AG20443 (cell line): ENCODE results near the gene CHPF2.
A peak's percentile ranks its signal among the peaks of the same experiment; 100 is the strongest.

Experiments
- DNase-seq: peaks from one replicate; pipeline ENCODE4 v3.0.0; 2012; ENCODE audit warnings: low spot score, mixed read lengths

Gene CHPF2

DNA sequence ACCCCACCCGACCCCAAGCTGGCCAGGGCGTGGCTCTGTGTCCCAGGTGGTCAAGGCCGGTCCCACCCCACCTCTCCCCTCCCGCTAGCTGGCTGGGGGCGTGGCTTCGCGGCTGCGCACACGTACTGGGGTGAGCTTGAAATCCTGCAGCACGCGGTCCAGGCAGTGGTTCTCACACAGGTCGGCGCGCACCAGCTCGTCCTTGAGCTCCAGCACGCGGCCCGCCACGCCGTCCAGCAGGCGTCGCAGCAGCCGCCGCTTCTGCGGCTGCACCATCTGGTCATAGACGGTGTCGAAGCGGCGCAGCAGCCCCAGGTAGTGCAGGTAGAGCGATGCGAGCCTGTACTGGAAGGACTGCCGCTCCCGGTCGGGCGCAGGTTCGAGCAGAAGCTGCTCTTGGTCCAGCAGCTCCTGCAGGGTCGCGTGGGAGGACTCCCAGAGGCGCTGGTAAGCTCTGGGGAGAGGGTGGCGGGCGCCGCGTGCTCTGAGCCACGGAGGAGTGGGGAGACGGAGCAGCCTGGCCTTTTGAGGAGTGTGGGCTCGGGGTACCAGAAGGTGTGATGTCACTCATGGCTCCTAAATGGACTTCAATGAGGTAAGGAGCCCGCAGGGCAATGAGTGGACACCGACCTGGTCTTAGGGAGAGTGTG, 27.8 kb upstream of the CHPF2 start:
- DNase-seq, result no peak

DNA sequence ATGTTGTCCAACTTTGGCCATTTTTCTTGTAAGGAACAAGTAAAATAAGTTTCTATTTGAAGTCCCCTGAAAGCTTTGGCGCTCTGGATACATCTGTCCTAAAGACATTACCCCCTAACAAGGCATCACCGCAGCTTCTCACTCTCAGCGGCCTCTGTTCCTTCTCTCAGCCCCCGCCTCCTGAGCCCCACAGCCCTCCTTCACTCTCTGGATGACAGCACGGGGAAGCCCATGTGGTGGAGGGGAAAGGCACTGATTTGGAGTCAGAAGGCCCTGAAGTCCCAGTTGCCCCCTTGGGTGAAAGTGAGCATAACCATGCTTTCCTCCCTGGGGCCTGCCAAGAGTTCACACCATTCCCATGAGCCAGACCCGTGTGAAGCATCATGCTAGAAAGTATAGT, 26.6 kb upstream of the CHPF2 start:
- DNase-seq, result no peak

DNA sequence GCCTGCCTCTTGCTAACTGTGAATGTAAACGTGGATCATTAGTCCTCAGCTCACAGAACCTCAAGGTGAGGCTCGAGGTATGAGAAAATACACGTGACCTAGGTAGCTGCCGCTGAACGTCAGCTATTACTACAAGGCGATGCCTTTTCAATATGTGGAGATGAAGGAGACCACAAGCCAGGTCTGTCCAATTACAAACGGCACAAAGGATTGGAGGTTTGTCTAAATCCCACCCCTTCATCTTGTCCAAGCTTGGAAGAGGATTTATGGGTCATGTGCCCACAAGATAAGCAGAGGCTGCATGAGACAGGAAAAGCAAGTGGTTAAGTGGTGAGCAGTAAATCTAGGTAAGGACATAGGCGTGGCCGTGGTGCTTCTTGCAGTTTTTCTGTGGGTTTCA, 25.4 kb upstream of the CHPF2 start:
- no peak for DNase-seq

DNA sequence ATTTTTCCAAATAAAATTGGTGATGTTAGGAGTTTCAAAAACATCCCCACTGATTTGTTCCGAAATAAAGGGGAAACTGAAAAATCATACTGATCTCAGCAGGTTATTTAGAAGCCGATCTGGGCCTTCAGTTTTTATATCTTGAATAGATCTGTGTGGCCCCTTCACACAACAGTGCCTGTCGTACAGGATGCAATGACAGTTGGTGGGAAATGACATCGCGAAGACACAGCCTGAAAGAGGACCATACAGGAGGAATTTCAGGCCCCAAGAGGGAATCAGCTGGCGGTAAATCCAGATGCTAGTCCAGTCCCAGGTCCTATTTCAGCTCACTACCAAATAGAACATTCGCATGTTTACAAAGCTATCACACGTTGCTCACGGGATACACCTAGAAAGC, 25.0 kb upstream of the CHPF2 start:
- DNase-seq, result no peak

DNA sequence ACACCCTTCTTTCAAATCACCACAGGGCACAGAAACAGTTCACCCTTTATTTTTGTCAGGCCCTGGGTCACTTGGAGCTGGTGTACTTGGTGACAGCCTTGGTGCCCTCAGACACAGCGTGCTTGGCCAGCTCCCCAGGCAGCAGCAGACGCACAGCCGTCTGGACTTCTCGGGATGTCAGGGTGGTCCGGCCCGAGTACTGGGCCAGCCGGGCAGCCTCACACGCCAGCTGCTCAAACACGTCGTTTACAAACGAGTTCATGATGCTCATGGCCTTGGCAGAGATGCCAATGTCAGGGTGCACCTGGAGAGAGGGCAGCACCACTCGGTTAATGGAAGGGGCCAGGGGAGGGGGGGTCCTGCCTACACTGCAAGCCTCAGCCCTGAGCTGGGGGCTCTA, 24.5 kb upstream of the CHPF2 start:
- no peak for DNase-seq

DNA sequence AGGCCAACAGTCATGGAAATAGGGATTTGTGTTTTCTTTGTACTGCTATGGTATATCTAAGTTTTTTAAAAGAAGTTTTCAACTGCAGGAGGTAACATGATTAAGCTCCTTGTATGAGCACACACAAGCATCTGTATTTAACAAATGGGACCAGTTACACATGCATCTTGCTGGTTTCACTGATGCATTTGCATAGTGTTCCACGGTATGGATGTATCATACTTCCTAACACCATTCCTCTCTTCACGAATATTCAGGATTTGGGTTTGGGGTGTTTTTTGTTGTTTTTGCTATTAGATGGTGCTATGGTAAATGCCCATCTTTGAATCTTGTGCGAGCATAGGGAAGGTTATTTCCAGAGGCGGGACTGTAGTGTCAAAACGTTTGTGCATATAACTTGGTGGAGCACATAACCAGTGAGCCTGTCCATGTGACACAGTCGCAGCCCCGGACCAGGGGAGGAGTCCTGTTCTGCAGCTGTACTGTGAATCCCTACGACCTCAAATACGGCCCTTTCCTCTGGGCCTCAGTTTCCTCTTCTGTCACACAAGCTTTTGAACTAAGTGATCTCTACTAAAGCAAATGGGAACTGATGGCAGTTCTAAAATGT, 23.9 kb upstream of the CHPF2 start:
- DNase-seq, result no peak

DNA sequence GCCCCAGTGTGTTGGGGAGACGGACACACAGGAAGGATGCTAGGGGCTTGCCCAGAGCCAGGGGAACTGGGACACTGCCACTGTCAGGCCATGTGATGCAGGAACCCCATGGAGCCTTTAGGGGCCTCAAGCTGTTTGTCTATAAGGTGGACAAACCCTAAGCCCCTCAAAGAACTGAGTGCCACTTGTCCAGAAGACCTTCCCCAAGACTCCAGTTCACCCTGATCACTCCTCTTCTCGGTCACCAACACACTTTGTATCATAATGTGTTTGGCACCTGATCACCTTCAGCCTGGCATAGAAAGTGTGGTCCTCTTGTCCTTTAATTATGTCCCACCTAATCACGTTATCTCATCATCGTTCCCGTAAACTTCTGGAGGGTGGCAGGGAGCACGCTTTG, 22.7 kb upstream of the CHPF2 start:
- DNase-seq, result no peak

DNA sequence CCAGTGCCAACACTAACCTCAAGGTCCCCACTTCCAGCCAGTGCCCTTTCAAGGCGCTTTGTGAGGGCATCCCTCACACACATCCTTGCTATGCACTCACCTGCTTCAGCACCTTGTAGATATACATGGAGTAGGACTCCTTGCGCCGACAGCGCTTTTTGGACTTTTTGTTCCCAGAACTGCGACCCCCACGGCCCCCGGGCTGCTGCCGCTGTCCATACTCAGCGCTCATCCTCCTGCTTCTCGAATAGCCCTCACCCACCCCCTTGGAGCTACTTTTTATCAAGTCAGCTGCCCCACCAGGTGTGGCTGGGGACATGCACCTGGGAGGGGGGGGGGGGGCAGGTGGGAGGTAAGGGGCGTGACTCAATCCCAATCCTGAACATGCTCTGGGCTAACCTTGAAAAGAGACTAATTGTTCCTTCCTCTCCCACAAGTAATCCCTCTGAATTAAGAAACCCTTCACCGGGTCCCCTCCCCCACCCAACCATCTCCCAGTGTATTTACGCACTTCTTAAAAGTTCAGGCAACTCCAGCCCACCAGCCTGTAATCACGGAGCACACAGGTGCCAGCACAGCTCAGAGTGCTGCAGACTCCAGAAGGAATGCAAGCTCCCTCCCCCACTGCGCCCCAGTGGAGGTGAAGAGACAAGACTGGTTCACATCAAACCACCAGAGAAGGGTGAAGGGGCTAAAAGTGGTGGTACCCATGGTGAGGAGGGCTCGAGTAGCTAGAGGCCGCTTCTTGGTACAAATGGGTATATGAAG, 22.0 kb upstream of the CHPF2 start, which contains the start of gene H2BK1:
Gene H2BK1, minus strand, starts transcription at position 402 of the 768 bp plus-strand sequence. Its CDS starts 170 bp downstream, at position 232.
- no peak for DNase-seq

DNA sequence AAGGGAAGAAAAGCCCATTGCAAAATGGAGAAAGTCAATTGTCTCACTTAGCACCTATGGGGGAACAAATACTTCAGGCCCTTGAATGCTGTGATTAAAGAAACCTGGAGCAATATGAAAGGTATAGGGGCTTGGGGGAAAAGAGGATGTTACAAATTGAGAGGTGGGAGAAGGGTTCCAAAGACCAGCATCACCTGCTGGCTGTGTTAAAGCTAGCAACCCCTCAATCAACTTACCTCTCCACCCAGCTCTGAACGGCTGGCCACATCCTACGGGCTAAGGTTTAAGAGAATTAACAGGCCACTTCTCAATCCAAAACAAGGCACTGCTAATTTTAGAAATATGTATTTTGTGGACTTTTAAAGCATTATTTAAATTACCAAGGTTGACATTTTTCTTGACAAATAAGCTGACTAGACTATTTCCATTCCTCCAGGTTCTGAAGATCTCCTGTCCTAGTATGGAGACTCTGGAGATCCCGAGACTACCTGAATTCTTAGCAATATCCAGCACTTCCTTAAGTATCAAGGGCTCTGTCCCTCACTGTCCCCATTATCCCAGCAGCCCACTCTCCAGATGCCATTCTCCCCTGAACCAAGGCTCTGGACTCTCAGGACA, 21.0 kb upstream of the CHPF2 start:
- no peak for DNase-seq

DNA sequence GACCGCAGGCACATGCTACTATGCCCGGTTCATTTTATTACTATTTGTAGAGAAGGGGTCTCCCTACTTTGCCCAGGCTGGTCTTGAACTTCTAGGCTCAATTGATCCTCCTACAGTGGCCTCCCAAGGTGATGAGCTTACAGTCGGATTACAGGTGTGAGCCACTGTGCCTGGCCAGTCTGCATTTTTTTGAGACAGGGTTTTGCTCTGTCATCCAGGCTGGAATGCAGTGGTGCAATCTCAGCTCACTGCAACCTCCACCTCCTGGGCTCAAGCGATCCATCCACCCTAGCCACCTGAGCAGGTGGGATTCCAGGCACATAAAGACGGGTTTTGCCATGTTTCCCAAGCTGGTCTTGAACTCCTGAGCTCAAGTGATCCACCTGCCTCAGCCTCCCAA, 19.7 kb upstream of the CHPF2 start:
- no peak for DNase-seq

DNA sequence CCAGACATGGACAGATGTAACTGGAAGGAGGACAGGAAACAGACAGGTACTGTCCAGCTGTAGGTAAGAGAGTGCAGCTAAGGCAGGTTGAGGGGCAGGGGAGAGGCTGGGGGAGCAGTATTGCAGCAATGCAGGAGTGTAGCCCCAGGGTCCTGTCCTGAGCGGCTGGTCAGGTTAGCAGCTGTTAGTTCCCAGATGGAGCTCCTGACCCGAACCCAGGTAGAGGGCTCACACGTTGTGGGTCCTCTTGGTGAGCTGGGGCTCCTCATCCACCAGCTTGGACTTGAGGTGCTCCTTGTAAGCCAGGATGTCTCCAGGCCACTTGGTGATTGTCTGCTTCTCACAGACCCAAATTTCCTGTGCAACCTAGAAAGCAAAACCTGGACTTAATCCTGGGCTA, 18.5 kb upstream of the CHPF2 start:
- no peak for DNase-seq

DNA sequence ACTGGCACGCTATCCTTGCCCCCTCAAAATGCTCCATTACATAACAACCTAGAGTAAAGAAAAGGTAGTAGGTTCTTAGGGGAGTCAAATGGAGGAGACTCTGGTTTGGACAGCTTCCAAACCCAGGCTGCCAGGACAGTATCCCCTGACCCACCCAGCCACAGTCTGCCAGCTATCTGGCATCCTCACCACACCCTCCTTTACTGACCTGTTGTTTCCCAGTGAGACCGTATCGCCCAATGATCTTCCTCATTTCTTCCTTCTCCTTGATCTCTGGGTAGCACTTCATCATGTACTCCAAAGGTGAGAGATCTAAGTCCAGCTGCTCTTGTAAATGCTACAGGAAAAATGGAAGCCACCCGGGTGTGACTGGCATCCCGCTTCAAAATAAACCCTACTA, 16.9 kb upstream of the CHPF2 start:
- no peak for DNase-seq

DNA sequence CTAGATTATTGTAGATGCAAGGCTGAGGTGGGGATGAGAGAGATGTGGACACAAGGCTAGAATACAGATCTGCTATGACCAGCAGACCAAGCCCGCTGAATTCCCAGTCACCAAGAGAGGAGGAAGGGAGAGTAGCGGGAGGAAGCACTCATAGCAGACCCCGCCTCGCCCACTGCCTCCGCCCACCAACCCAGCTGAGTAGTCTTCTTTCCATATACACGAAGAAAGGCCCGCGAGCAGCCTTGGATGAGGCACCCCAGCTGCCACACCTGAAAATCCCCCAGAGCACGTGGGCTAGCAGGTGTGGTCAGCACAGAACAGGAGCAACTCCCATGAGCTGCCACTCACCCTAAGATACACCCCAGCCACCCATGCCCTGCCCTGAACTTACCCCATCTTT, 14.1 kb upstream of the CHPF2 start:
- DNase-seq, result no peak

DNA sequence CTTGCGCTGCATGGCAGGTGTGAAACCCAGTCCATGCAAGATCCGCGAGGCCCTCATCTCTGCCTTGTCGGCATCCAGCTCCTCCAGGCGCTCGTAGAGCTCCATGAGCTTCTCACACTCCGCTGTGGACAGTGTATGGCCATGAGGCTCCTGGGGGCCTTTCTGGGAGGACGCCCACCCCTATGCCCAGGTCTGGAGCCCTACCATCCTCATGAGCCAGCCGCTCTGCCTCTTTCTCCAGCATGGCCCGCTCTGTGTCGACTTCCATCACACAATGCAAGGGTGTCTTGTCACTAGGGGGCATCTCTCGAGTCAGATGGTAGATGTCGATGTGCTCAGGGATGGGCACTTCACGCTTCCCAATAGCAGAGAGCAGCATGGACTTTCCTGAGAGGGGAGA, 8.6 kb upstream of the CHPF2 start:
- no peak for DNase-seq

DNA sequence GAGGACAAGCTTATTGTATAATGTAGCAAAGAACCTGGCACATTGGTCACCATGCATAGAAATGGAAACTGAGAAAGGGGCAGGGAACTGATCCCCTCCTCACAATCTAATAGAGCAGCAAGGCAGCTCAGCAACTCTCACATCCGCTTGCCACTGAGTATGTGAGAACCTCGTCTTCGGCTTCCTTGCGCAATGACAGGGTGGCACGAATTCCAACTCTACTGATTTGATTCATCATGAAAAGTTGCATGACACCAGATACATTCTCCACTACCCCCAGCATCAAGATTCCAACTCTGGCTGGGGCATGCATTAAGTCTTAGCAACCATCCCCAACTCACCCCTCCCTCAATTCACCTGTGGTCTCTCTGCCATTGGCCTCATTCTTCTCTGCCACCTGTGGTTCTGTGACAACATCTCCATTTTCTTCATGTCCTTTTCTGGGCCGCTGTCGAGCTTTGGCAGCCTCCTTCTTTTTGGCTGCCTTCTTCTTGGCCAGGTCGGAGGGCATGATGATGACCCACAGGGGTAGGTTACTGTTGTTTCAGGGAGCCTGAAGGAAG, 6.3 kb upstream of the CHPF2 start:
- DNase-seq, result no peak

DNA sequence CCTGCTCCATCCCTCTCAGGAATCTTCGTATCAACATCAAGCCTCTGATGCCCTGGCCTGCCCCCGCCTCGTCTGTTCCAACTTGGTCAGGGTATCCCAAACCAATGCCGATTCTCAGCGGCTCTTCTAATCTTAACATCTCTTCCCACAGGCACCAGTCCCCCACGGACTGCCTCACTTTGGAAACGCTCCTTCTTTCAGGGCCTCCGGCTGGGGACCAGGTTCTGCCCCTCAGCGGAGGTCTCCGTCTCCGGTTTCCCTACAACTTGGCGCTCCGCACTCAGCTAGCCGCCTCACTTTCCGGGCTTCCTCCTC, 5.8 kb upstream of the CHPF2 start:
- no peak for DNase-seq

DNA sequence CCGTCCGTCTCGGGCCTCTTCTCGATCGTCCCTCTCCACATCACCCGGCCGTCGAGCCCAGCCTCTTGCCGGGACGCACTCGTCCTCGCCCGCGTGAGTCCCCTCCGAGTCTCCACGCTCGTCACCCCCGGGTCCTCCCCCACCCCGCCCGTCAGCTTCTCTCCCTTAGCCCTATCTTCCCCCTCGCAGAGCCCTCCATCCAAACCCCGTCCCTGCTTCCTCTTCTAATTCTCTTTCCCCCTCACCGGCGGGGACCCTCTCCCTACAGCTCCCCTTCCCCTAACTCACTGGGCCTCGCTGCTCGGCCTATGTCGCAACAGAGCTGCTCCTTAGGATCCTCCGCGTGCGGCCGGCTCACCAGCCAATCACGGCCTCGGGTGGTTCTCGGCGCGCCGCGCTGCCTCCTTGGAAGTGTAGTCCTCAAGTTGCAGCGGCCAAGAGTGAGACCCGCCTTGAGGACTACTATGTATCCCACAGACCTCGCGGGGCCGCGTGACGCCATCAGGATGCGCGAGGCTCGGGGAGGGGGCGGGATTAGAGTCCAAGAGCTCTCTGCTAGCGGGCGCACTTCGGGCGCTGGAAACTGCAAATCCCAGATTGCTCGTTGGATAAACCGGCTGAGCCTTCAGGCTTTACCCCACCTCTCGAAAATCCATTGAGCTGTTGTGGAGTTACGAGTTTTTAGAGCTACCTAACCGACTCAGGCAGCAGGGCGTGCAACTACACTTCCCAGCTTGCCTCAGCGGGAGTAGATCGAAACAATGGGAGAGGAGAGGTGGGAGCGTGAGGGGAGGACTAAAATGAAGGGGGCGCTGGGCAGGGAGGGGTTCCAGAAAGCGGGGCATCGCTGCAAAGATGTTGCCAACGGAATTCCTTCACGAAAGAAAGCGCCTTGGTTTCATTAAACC, 5.2 kb upstream of the CHPF2 start, which contains the start of gene ABCF2:
Gene ABCF2, minus strand, starts transcription at position 331 of the 908 bp plus-strand sequence. CDS start 747 bp downstream, outside the sequence.
- peak; percentile 99 for DNase-seq

DNA sequence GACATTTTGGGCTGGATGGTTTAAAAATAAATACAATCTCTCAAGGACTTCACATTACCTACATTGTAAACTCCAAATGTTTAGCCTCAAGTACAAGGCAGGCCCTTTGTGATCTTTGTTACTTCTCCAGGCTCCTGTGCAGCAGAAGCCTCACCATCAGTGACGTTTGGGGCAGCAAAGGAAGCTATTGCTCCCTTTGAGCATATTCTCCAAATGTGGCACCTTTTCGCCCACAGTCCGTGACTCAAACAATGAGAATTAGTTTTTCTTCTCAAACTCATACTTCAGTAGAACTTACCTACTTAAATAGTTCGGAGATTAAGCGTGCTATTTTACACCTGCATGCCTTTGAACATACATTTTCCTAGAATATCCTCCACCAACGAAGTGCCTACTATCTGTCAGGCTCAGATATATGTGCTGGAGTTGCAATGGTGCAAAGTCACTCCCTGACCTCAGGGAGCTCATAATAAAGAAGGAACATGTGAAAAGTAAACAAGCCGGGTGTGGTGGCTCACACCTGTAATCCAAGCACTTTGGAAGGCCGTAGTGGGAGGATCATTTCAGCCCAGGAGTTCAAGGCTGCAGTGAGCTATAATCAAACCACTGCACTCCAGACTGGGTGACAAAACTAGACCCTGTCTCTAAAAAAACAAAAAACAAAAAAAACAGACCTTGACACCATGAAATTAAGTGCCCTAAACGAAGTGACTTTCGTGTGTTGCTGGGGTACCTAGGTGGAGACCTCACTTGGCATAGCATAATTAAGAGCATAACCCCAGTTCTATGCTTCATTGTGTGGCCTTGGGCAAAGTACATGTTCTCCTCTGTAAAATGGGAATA, 4.0 kb upstream of the CHPF2 start:
- no peak for DNase-seq

DNA sequence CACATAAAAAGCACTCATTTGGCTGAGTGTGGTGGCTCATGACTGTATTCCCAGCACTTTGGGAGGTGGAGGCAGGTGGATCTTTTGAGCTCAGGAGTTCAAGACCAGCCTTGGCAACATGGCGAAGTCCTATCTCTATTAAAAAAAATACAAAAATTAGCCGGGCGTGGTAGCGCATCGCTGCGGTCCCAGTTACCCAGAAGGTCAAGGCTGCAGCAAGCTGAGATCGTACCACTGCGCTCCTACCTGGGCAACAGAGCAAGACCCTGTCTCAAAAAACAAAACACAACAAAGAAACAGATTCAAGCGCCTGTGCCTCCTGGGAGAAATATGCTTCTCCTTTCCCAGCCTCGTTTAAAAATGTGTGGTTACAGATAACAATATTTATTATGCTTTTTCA, 3.0 kb upstream of the CHPF2 start:
- no peak for DNase-seq

DNA sequence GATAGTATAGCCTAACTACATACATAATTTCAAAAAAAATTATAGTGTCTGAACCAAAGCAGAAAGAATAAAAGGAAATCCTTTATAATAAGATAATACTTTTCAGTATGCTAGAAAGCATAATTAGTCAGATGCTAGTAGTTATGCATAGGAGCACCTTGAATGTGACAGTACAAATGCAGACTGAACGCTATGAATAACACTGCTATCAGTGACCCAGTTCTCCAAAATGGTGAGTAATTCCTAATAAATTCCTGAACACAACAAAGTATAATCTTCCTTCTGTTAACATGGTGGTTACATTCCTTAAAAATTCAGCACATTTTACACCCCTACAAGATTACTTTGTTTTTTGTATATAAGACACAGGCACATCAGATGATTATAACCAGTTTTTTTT, 1.2 kb upstream of the CHPF2 start:
- no peak for DNase-seq
